Trophoblast cell (in vitro differentiated cells and primary cell): ENCODE results near the gene REG1B.

Experiments used
- DNase-seq, 2 donors: peaks; one replicate each; pipeline ENCODE4 v3.0.0-alpha.2; 2016
- H2AFZ ChIP-seq: 2 replicates; pipeline ENCODE4 v1.6.1; 2013; ENCODE audit warnings: low read length, moderate library complexity, mild to moderate bottlenecking; ENCODE audit not compliant: insufficient read depth, poor library complexity
- H2AK5ac ChIP-seq: 2 replicates; pipeline ENCODE4 v1.6.1; 2013; ENCODE audit warnings: mild to moderate bottlenecking, low read length
- H2BK120ac ChIP-seq: 2 replicates; pipeline ENCODE4 v1.6.1; 2013; ENCODE audit warnings: low read length, mild to moderate bottlenecking, moderate library complexity; ENCODE audit not compliant: insufficient read depth, poor library complexity
- H2BK12ac ChIP-seq: 2 replicates; pipeline ENCODE4 v1.6.1; 2013; ENCODE audit warnings: mild to moderate bottlenecking, low read length, moderate library complexity
- H2BK5ac ChIP-seq: 2 replicates; pipeline ENCODE4 v1.6.1; 2013; ENCODE audit warnings: low read length, low read depth, moderate library complexity, mild to moderate bottlenecking; ENCODE audit not compliant: poor library complexity
- H3K14ac ChIP-seq: 2 replicates; pipeline ENCODE4 v1.6.1; 2013; ENCODE audit warnings: mild to moderate bottlenecking, low read length
- H3K18ac ChIP-seq: 2 replicates; pipeline ENCODE4 v1.6.1; 2013; ENCODE audit warnings: mild to moderate bottlenecking, low read length
- H3K23ac ChIP-seq: 2 replicates; pipeline ENCODE4 v1.6.1; 2013; ENCODE audit warnings: low read length
- H3K27ac ChIP-seq: 2 replicates; pipeline ENCODE4 v1.5.1; 2013; ENCODE audit warnings: low read depth, mild to moderate bottlenecking, inconsistent platforms, low read length, moderate library complexity
- H3K27me3 ChIP-seq: 2 replicates; pipeline ENCODE4 v1.6.1; 2013; ENCODE audit warnings: inconsistent platforms, mild to moderate bottlenecking, low read length, moderate library complexity; ENCODE audit not compliant: insufficient read depth
- H3K36me3 ChIP-seq, 2 experiments: 1 replicate in 1 of 2; 2 replicates in 1 of 2; pipeline ENCODE4 v1.6.1; 2013; ENCODE audit warnings: low read length in 2 of 2, mild to moderate bottlenecking in 2 of 2, moderate library complexity in 1 of 2; ENCODE audit not compliant: insufficient read depth in 2 of 2, control insufficient read depth in 1 of 2
- H3K4ac ChIP-seq: 2 replicates; pipeline ENCODE4 v1.6.1; 2013; ENCODE audit warnings: low read depth, mild to moderate bottlenecking, low read length, moderate library complexity
- H3K4me1 ChIP-seq, 2 experiments: 1 replicate in 1 of 2; 2 replicates in 1 of 2; pipeline ENCODE4 v1.6.1; 2013; ENCODE audit warnings: low read length in 2 of 2, mild to moderate bottlenecking in 2 of 2, moderate library complexity in 1 of 2; ENCODE audit not compliant: insufficient read depth in 2 of 2, control insufficient read depth in 1 of 2
- H3K4me2 ChIP-seq: 2 replicates; pipeline ENCODE4 v1.6.1; 2013; ENCODE audit warnings: inconsistent platforms, mild to moderate bottlenecking, low read length, moderate library complexity
- H3K4me3 ChIP-seq: 2 replicates; pipeline ENCODE4 v1.5.1; 2013; ENCODE audit warnings: mild to moderate bottlenecking, low read depth, low read length, inconsistent platforms
- H3K79me1 ChIP-seq: one replicate; pipeline ENCODE4 v1.6.1; 2013; ENCODE audit warnings: low read length
- H3K79me2 ChIP-seq: 2 replicates; pipeline ENCODE4 v1.6.1; 2013; ENCODE audit warnings: low read length, mild to moderate bottlenecking; ENCODE audit not compliant: control insufficient read depth, insufficient read depth, poor library complexity
- H3K9ac ChIP-seq: 2 replicates; pipeline ENCODE4 v1.6.1; 2013; ENCODE audit warnings: mild to moderate bottlenecking, low read length
- H3K9me3 ChIP-seq: 2 replicates; pipeline ENCODE4 v1.6.1; 2013; ENCODE audit warnings: low read depth, mild to moderate bottlenecking, control low read depth, inconsistent platforms, low read length; ENCODE audit not compliant: insufficient read depth
- H4K12ac ChIP-seq: 2 replicates; pipeline ENCODE4 v1.6.1; 2013; ENCODE audit warnings: low read depth, mild to moderate bottlenecking, low read length, moderate library complexity
- H4K8ac ChIP-seq: 2 replicates; pipeline ENCODE4 v1.6.1; 2013; ENCODE audit warnings: low read depth, mild to moderate bottlenecking, low read length, moderate library complexity
- H4K91ac ChIP-seq: one replicate; pipeline ENCODE4 v1.6.1; 2013; ENCODE audit warnings: low read depth, mild to moderate bottlenecking, low read length, moderate library complexity
- WGBS: extraction: QIAGEN DNeasy Blood & Tissue Kit; methylation state at CpG from one replicate; pipeline ENCODE4 v1.1.7; 2013; ENCODE audit warnings: missing lambda C conversion rate; ENCODE audit not compliant: insufficient read length, insufficient coverage; ENCODE audit errors: extremely low coverage; 5-methylcytosine and 5-hydroxymethylcytosine counted together

The REG1B gene

DNA sequence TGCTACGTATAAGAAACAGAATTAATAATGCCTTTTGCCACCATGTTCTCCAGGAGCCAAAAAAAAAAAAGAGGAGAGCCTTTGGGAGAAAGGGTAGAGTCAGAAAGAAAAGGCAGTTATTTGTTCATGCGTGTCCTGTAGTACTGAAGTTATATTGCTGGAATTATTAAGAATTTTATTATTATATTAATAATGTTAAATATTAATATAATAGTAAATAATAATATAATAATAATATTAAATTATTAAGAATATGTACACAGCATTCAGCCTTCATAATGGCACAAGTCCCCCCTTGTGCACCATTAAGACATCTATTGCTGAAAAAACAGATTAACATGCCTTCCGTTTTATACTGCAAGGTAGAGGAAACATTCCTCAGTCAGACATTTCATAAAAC lies 40.6 kb upstream of the REG1B start:
- no CpG with 5 or more reads among the region's 3 CpGs for WGBS
- no peak overlapping the region for H2BK5ac ChIP-seq

GRCh38 chr2:79125721-79125985 lies 37.9 kb upstream of the REG1B start:
- WGBS = no CpG with 5 or more reads among the region's 3 CpGs
- H4K8ac ChIP-seq = no peak overlapping the region

More for the DNA sequence above, 40.6 kb upstream of the REG1B start:
- Histone ChIP-seq H3K18ac (no peak overlapping the region), H3K23ac (no peak overlapping the region), H4K8ac (no peak overlapping the region), H2AK5ac (no peak overlapping the region), H3K36me3 (no peaks in the 10 kb centered on the region), H2BK12ac (no peak overlapping the region), H3K9ac (no peak overlapping the region), H3K79me1 (no peaks in the 10 kb centered on the region), H3K79me2 (no peaks in the 10 kb centered on the region), H2AFZ (no peak overlapping the region), H3K4me1 (no peaks in the 10 kb centered on the region), H3K4ac (no peak overlapping the region), H3K27ac (no peak overlapping the region), H3K27me3 (no peaks in the 10 kb centered on the region), H2BK120ac (no peak overlapping the region), H3K4me3 (no peak overlapping the region), H3K4me2 (no peak overlapping the region), H4K12ac (no peak overlapping the region), H4K91ac (no peak overlapping the region), H3K9me3 (no peaks in the 10 kb centered on the region), H3K14ac (no peak overlapping the region)
- no peak for DNase-seq

GRCh38 chr2:79124907-79125720 lies 37.3 kb upstream of the REG1B start:
- Histone ChIP-seq H3K4ac (no peak overlapping the region), H2BK5ac (no peak overlapping the region), H3K23ac (no peak overlapping the region), H3K79me2 (no peaks in the 10 kb centered on the region), H3K4me2 (no peak overlapping the region), H3K4me1 (no peaks in the 10 kb centered on the region), H3K79me1 (no peaks in the 10 kb centered on the region), H3K9ac (no peak overlapping the region), H3K18ac (no peak overlapping the region), H4K12ac (no peak overlapping the region), H3K27me3 (no peaks in the 10 kb centered on the region), H3K36me3 (no peaks in the 10 kb centered on the region), H3K14ac (no peak overlapping the region), H2AFZ (no peak overlapping the region), H3K27ac (no peak overlapping the region), H2BK12ac (no peak overlapping the region), H4K8ac (no peak overlapping the region), H3K9me3 (no peaks in the 10 kb centered on the region), H3K4me3 (no peak overlapping the region), H2BK120ac (no peak overlapping the region), H2AK5ac (no peak overlapping the region), H4K91ac (no peak overlapping the region)
- DNase-seq = no peak
- WGBS = no CpG with 5 or more reads among the region's 9 CpGs

More at GRCh38 chr2:79125721-79125985, 37.9 kb upstream of the REG1B start:
- Histone ChIP-seq H3K79me2 (no peaks in the 10 kb centered on the region), H3K27ac (no peak overlapping the region), H3K18ac (no peak overlapping the region), H3K14ac (no peak overlapping the region), H2BK120ac (no peak overlapping the region), H2BK12ac (no peak overlapping the region), H3K23ac (no peak overlapping the region), H3K79me1 (no peaks in the 10 kb centered on the region), H3K4ac (no peak overlapping the region), H2AK5ac (no peak overlapping the region), H3K4me3 (no peak overlapping the region), H3K4me2 (no peak overlapping the region), H3K4me1 (no peaks in the 10 kb centered on the region), H3K9ac (no peak overlapping the region), H4K12ac (no peak overlapping the region), H3K27me3 (no peaks in the 10 kb centered on the region), H2AFZ (no peak overlapping the region), H4K91ac (no peak overlapping the region), H2BK5ac (no peak overlapping the region), H3K36me3 (no peaks in the 10 kb centered on the region), H3K9me3 (no peaks in the 10 kb centered on the region)
- DNase-seq = no peak

GRCh38 chr2:79122676-79123075 lies 34.9 kb upstream of the REG1B start:
- no peak overlapping the region for H3K23ac ChIP-seq
- H3K79me1 ChIP-seq = no peaks in the 10 kb centered on the region
- H3K4me1 ChIP-seq = no peaks in the 10 kb centered on the region
- H2BK5ac ChIP-seq = no peak overlapping the region
- no peak overlapping the region for H3K4me3 ChIP-seq
- no peaks in the 10 kb centered on the region for H3K79me2 ChIP-seq
- no peak overlapping the region for H3K9ac ChIP-seq
- H3K27me3 ChIP-seq = no peaks in the 10 kb centered on the region
- H3K14ac ChIP-seq = no peak overlapping the region
- H3K9me3 ChIP-seq = no peaks in the 10 kb centered on the region
- no peak overlapping the region for H2AFZ ChIP-seq
- H3K18ac ChIP-seq = no peak overlapping the region
- no peak overlapping the region for H4K12ac ChIP-seq
- H3K36me3 ChIP-seq = no peaks in the 10 kb centered on the region
- no peak for DNase-seq
- no peak overlapping the region for H2BK120ac ChIP-seq
- H3K4me2 ChIP-seq = no peak overlapping the region
- H2BK12ac ChIP-seq = no peak overlapping the region
- WGBS = no CpG with 5 or more reads among the region's 2 CpGs
- no peak overlapping the region for H2AK5ac ChIP-seq
- H4K91ac ChIP-seq = no peak overlapping the region
- H3K4ac ChIP-seq = no peak overlapping the region
- no peak overlapping the region for H4K8ac ChIP-seq
- H3K27ac ChIP-seq = no peak overlapping the region
